ENCODE measurements around the gene TTLL3. TPM values are rescaled to one million over a fixed set of nuclear protein-coding genes. Genes with fewer than 3 reads are reported as not detected.
A peak's percentile ranks its signal among the peaks of the same experiment; 100 is the strongest.

Gene TTLL3
- total and polyA plus RNA-seq, 2 of the 13 experiments (the other 11 are each of a cell fraction or from before 2014, with no cell fraction given), result 9.5 to 51.2 TPM

- no peak for TF ChIP-seq MXD4 (CRISPR knock-in tag; IDR thresholded peaks at IDR 0.05)
- no peak for TF ChIP-seq SRY (CRISPR knock-in tag; IDR thresholded peaks at IDR 0.05)
- TF ChIP-seq HNF1A (IDR thresholded peaks at IDR 0.05; ENCODE audit: low read depth), result no peak
- no peak for TF ChIP-seq HNF1A (CRISPR knock-in tag; IDR thresholded peaks at IDR 0.05; ENCODE audit: borderline replicate concordance)
- no peak for TF ChIP-seq RBFOX2 (IDR thresholded peaks at IDR 0.05; ENCODE audit: low read depth, low read length)
- 0 out of 2 replicates have a peak, but pooled peaks have one; percentile 2 for TF ChIP-seq ZNF451 (CRISPR knock-in tag; IDR thresholded peaks at IDR 0.05)
- no peak for TF ChIP-seq ZNF569 (CRISPR knock-in tag; IDR thresholded peaks at IDR 0.05; ENCODE audit: borderline replicate concordance)
- no peak for TF ChIP-seq ZNF138 (CRISPR knock-in tag; IDR thresholded peaks at IDR 0.05; ENCODE audit: low read depth)
- Histone ChIP-seq H3K79me2 (ENCODE audit: insufficient read depth, low read length) (no peaks in the 10 kb centered on the region), H3K36me3 (replicated peaks in 1 of 2; ENCODE audit: control insufficient read depth in 1 of 2, insufficient read depth in 2 of 2, low read length in 2 of 2) (no peaks in the 10 kb centered on the region), H3K4me3 (replicated peaks in 1 of 3; ENCODE audit: insufficient read depth in 1 of 3, low read depth in 2 of 3, low read length in 3 of 3) (peak overlapping the region in 1 of 3 experiments; percentile 77; a peak in 2 of 6 replicates), H3K27ac (ENCODE audit: extremely low read length, insufficient read depth, low read length) (no peak overlapping the region), H3K4me1 (ENCODE audit: insufficient read depth, low read length) (peaks cover 45% of the 10 kb centered on the region), H3K27me3 (ENCODE audit: control insufficient read depth in 1 of 2, insufficient read depth in 2 of 2, low read length in 2 of 2) (peaks cover 0 to 12% of the 10 kb centered on the region in 2 experiments; a peak in 2 of 5 replicates), H3K9me3 (ENCODE audit: low read length) (no peaks in the 10 kb centered on the region), H4K20me1 (ENCODE audit: insufficient read depth, low read length) (no peaks in the 10 kb centered on the region), H3K4me2 (ENCODE audit: low read depth, low read length) (peak overlapping the region; percentile 80), H2AFZ (ENCODE audit: low read length) (no peak overlapping the region), H3K9ac (ENCODE audit: insufficient read depth, low read depth, low read length) (peak overlapping the region; percentile 61; the same call in 1 of the 2 replicates)
- intact Hi-C loops (cut with micrococcal nuclease; ENCODE audit: unreplicated experiment), result loop anchor here (1.0 to 2.0 kb wide), 5 partner anchors 17 to 86 kb away; partner anchors contain the start of gene JAGN1
- in situ Hi-C loops (cut with HindIII; ENCODE audit: extremely low pct_ligation_motif_present, low pct_unique_long_range_greater_than_20kb), result loop anchor here (5.0 kb wide), 1 partner anchor 36 kb away; no protein-coding TSS in a partner anchor
- FAIRE-seq (no peak), ATAC-seq (no peak), DNase-seq (ENCODE audit: low spot score) (no peak)
- POLR2A ChIA-PET, result interaction anchor here (0.7 to 6.6 kb wide), 5 partner anchors 30 to 85 kb away, joined by 4 to 153 read pairs (median 5); partner anchors contain the start of genes CRELD1, IL17RC and IL17RE
- 14% methylated on average over 3 of the region's 5 CpGs for WGBS (ENCODE audit: low lambda C conversion rate)
- BruUV-seq (replicated peaks), result no TSS peak
- CTCF ChIA-PET (ENCODE audit: low intra/inter-chr PET ratio, low total read pairs), result interaction anchor here (0.8 to 1.8 kb wide), 4 partner anchors 27 to 85 kb away, joined by 4 to 14 read pairs (median 7); no protein-coding TSS in a partner anchor
Measured at GRCh38 chr3:9861626-9862130, 51.6 kb downstream of the TTLL3 start.

Data from HepG2 (cell line).